Ovary (tissue), 3 donors: Measurements from ENCODE around the gene TPM3.

ENCODE experiments used
- EP300 ChIP-seq: sonication (generic); formaldehyde crosslinking; IDR thresholded peaks from one replicate; pipeline ENCODE4 v1.6.1; 2017; ENCODE audit warnings: antibody characterized with exemption
- POLR2A ChIP-seq: fragments of 450-650 bp; IDR thresholded peaks from one replicate; pipeline ENCODE4 v1.6.1; 2017; ENCODE audit warnings: antibody characterized with exemption, mild to moderate bottlenecking, moderate library complexity
- TF ChIP-seq, protein P1 (sequence below), 3 donors: fragments of 450-650 bp in 2 of 3; fragments of 200-600 bp in 1 of 3; IDR thresholded peaks; one replicate each; pipeline versions ENCODE4 v1.5.1 to v1.8.0; 2016 to 2022; ENCODE audit warnings: antibody characterized with exemption in 3 of 3, mild to moderate bottlenecking in 1 of 3
- donor health status: DM: no; HTN: no; CAD: no.

DNA sequence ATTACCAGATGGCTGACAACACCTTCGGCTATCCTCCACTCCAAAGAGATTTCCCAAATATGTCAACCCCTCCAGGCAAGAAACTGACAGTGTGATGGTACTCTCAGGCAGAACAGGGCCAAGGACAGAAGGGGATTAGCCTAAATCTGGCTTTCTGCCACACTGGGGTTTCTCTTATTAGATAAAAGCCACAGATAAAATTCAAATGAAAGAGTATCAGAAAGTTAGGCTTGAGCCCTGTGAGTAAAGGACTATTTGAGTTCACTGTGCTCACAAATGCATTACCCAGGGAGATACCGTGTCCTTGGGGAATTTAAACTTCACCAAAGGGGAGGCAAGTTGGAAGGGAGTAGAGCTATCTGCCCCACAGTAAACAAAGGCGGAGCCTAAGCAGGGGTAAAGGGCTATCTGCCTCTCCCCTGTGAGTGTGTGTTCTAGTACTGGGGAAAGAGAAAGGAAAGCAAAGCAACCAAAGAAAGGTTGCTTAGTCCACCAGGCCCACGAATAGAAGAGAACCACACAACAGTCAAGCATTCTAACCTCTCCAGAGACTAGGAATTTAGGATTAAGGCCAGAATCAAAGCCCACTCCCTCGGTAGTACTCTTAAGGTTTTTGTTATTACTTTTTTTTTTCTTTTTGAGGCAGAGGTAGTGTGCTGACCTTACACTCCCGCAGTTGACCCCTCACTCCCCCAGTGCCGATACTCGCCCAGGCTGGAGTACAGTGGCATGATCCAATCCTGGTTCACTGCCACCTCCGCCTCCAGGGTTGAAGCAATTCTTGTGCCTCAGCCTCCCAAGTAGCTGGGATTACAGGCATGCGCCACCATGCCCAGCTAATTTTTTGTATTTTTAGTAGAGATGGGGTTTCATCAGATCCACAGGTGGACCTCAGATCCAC, 12.7 kb downstream of the TPM3 start:
- TF ChIP-seq, protein P1, sequence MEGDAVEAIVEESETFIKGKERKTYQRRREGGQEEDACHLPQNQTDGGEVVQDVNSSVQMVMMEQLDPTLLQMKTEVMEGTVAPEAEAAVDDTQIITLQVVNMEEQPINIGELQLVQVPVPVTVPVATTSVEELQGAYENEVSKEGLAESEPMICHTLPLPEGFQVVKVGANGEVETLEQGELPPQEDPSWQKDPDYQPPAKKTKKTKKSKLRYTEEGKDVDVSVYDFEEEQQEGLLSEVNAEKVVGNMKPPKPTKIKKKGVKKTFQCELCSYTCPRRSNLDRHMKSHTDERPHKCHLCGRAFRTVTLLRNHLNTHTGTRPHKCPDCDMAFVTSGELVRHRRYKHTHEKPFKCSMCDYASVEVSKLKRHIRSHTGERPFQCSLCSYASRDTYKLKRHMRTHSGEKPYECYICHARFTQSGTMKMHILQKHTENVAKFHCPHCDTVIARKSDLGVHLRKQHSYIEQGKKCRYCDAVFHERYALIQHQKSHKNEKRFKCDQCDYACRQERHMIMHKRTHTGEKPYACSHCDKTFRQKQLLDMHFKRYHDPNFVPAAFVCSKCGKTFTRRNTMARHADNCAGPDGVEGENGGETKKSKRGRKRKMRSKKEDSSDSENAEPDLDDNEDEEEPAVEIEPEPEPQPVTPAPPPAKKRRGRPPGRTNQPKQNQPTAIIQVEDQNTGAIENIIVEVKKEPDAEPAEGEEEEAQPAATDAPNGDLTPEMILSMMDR (IDR thresholded peaks at IDR 0.05), result no peak
- no peak for TF ChIP-seq POLR2A
- TF ChIP-seq EP300, result no peak
